Thoracic aorta (tissue), 2 donors: ENCODE data around the gene DAGLA. TPM values are rescaled to one million over a fixed set of nuclear protein-coding genes. Genes with fewer than 3 reads are reported as not detected.

ENCODE experiments used
- ATAC-seq: fragments of 150-250 bp; one replicate; pipeline ENCODE4 v1.8.0; 2017; ENCODE audit warnings: low read depth; ENCODE audit not compliant: insufficient number of reproducible peaks, low FRiP score
- DNase-seq: peaks from one replicate; pipeline ENCODE4 v3.0.0-alpha.2; 2020; ENCODE audit warnings: low spot score
- H3K27ac ChIP-seq, 2 donors: fragments of 200-600 bp; sonication (generic); 1 replicate in 1 of 2; 2 replicates in 1 of 2; pipeline ENCODE4 v1.5.1; 2016; ENCODE audit warnings: mild to moderate bottlenecking in 2 of 2, moderate library complexity in 2 of 2
- H3K27me3 ChIP-seq: fragments of 200-600 bp; sonication (generic); replicated peaks from 2 replicates; pipeline ENCODE4 v1.6.0; 2016; ENCODE audit warnings: mild to moderate bottlenecking; ENCODE audit not compliant: insufficient read depth
- H3K36me3 ChIP-seq: fragments of 200-600 bp; sonication (generic); one replicate; pipeline ENCODE4 v1.5.1; 2016
- H3K4me1 ChIP-seq, 2 donors: fragments of 200-600 bp; sonication (generic); 1 replicate in 1 of 2; 2 replicates in 1 of 2; pipeline versions ENCODE4 v1.5.1 to v1.6.0; 2016; ENCODE audit warnings: low read depth in 2 of 2, mild to moderate bottlenecking in 1 of 2; ENCODE audit not compliant: control insufficient read depth in 1 of 2
- H3K4me3 ChIP-seq: fragments of 200-600 bp; sonication (generic); 2 replicates; pipeline ENCODE4 v1.5.1; 2016; ENCODE audit warnings: mild to moderate bottlenecking
- H3K9me3 ChIP-seq: fragments of 200-600 bp; sonication (generic); 2 replicates; pipeline ENCODE4 v1.5.1; 2016
- total RNA-seq, 2 donors: library from RNA; depleted of rRNA; stranded (reverse); fragments of >200 nt; gene quantifications; one replicate each; pipeline versions ENCODE4 v1.1.0 to v1.2.3, GENCODE V29; 2016
- TF ChIP-seq, protein P1 (sequence below): fragments of 200-600 bp; sonication (generic); IDR thresholded peaks from one replicate; pipeline ENCODE4 v1.5.1; 2019; ENCODE audit warnings: antibody characterized with exemption

Gene DAGLA
- total RNA-seq, 2 donors from 2014 or later = 1.2 to 1.4 TPM

DNA sequence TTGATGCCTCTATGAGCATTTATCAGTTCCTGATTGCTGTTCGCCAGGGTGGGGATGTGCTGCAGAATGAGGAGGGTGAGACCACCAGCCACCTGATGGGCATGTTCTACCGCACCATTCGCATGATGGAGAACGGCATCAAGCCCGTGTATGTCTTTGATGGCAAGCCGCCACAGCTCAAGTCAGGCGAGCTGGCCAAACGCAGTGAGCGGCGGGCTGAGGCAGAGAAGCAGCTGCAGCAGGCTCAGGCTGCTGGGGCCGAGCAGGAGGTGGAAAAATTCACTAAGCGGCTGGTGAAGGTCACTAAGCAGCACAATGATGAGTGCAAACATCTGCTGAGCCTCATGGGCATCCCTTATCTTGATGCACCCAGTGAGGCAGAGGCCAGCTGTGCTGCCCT lies 115.3 kb downstream of the DAGLA start:
- Histone ChIP-seq H3K27ac (no peak overlapping the region), H3K36me3 (peaks cover 4% of the 10 kb centered on the region), H3K9me3 (no peaks in the 10 kb centered on the region), H3K27me3 (no peaks in the 10 kb centered on the region), H3K4me1 (peaks cover 14 to 30% of the 10 kb centered on the region in 2 donors), H3K4me3 (no peak overlapping the region)
- DNase-seq (no peak), ATAC-seq (no peak)
- TF ChIP-seq, protein P1, sequence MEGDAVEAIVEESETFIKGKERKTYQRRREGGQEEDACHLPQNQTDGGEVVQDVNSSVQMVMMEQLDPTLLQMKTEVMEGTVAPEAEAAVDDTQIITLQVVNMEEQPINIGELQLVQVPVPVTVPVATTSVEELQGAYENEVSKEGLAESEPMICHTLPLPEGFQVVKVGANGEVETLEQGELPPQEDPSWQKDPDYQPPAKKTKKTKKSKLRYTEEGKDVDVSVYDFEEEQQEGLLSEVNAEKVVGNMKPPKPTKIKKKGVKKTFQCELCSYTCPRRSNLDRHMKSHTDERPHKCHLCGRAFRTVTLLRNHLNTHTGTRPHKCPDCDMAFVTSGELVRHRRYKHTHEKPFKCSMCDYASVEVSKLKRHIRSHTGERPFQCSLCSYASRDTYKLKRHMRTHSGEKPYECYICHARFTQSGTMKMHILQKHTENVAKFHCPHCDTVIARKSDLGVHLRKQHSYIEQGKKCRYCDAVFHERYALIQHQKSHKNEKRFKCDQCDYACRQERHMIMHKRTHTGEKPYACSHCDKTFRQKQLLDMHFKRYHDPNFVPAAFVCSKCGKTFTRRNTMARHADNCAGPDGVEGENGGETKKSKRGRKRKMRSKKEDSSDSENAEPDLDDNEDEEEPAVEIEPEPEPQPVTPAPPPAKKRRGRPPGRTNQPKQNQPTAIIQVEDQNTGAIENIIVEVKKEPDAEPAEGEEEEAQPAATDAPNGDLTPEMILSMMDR = no peak

DNA sequence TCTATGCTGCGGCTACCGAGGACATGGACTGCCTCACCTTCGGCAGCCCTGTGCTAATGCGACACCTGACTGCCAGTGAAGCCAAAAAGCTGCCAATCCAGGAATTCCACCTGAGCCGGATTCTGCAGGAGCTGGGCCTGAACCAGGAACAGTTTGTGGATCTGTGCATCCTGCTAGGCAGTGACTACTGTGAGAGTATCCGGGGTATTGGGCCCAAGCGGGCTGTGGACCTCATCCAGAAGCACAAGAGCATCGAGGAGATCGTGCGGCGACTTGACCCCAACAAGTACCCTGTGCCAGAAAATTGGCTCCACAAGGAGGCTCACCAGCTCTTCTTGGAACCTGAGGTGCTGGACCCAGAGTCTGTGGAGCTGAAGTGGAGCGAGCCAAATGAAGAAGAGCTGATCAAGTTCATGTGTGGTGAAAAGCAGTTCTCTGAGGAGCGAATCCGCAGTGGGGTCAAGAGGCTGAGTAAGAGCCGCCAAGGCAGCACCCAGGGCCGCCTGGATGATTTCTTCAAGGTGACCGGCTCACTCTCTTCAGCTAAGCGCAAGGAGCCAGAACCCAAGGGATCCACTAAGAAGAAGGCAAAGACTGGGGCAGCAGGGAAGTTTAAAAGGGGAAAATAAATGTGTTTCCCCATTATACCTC lies 115.8 kb downstream of the DAGLA start:
- Histone ChIP-seq H3K36me3 (peaks cover 3% of the 10 kb centered on the region), H3K27ac (no peak overlapping the region), H3K27me3 (no peaks in the 10 kb centered on the region), H3K4me3 (no peak overlapping the region), H3K9me3 (no peaks in the 10 kb centered on the region), H3K4me1 (peaks cover 14 to 28% of the 10 kb centered on the region in 2 donors)
- DNase-seq = no peak
- TF ChIP-seq, protein P1 = no peak
- ATAC-seq = no peak

Other genes with a start within 250 kb of the DAGLA start
- gene LRRC10B, start 171.6 kb upstream of the DAGLA start, total RNA-seq = 1 to 10 TPM; 3.0 to 4.2 TPM
- gene SYT7, start 99.3 kb upstream of the DAGLA start, total RNA-seq = 1 to 10 TPM in 1 of 2 donors, not detected in 1; 2.6 TPM
- 1 to 10 TPM in 1 of 2 donors, not detected in 1; 5.1 TPM for gene MYRF, start 72.2 kb downstream of the DAGLA start, total RNA-seq
- 10 to 100 TPM; 17.3 to 63.6 TPM for gene TMEM258, start 112.2 kb downstream of the DAGLA start, total RNA-seq
- 1 to 10 TPM; 4.5 to 5.4 TPM for gene FEN1, start 112.5 kb downstream of the DAGLA start, total RNA-seq
- gene FADS1, start 136.6 kb downstream of the DAGLA start, total RNA-seq = 10 to 100 TPM; 39.0 to 52.9 TPM
- gene FADS2, start 147.9 kb downstream of the DAGLA start, total RNA-seq = 100 to 1,000 TPM in 1 of 2 donors, 10 to 100 TPM in 1; 89.2 to 234 TPM
- 100 to 1,000 TPM; 368 to 393 TPM for gene FADS3, start 211.2 kb downstream of the DAGLA start, total RNA-seq
- 10 to 100 TPM; 20.8 to 45.4 TPM for gene RAB3IL1, start 237.2 kb downstream of the DAGLA start, total RNA-seq